ENCODE results near the gene PLEKHH2. TPM values are rescaled to one million over a fixed set of nuclear protein-coding genes. Genes with fewer than 3 reads are reported as not detected.

The PLEKHH2 gene
- total and polyA plus RNA-seq, 2 experiments from 2014 or later, result 5.4 to 6.7 TPM

DNA sequence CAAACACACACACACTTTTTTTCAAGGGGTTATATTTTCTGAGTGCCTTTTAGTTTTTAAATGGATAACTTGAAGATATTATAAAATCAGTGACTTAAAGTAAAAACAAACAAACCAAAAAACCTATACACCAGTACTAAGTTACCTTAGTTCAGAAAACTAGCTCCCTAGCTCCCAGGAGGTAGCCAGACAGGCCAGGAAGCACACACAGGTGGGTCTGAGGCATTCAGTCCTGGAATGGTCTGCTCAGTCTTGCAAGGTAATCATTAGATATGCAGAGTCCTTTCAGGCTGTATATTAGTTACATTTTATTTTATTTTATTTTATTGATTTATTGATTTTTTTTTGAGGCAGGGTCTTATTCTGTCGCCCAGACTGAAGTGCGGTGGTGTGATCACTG lies 126.0 kb downstream of the PLEKHH2 start:
- Histone ChIP-seq H3K79me2 (replicated peaks; ENCODE audit: insufficient read depth) (no peaks in the 10 kb centered on the region), H3K36me3 (ENCODE audit: insufficient read depth) (no peaks in the 10 kb centered on the region), H3K4me2 (no peak overlapping the region), H3F3A (replicated peaks; ENCODE audit: low read depth) (no peaks in the 10 kb centered on the region), H3K4me1 (ENCODE audit: insufficient read depth) (no peaks in the 10 kb centered on the region), H3K27me3 (ENCODE audit: insufficient read depth) (no peaks in the 10 kb centered on the region), H3K9me2 (ENCODE audit: insufficient read depth) (no peaks in the 10 kb centered on the region), H3K27ac (ENCODE audit: low read depth) (no peak overlapping the region), H2AFZ (no peak overlapping the region), H4K20me1 (replicated peaks; ENCODE audit: insufficient read depth) (no peaks in the 10 kb centered on the region), H3K4me3 (no peak overlapping the region)
- H3K27me3 Mint-ChIP-seq (ENCODE audit: insufficient read depth, low read depth, poor library complexity), result no peaks in the 10 kb centered on the region
- TF ChIP-seq CREB1 (CRISPR knock-in tag; IDR thresholded peaks at IDR 0.05; ENCODE audit: low read depth) (no peak), ZNF114 (CRISPR knock-in tag; IDR thresholded peaks at IDR 0.05) (no peak), STAT1 (IDR thresholded peaks at IDR 0.05; ENCODE audit: unreplicated experiment) (no peak), NANOG (IDR thresholded peaks at IDR 0.05; ENCODE audit: borderline replicate concordance) (no peak), EZH2 (IDR thresholded peaks at IDR 0.05; ENCODE audit: low read depth, unreplicated experiment) (no peak), EZH2phosphoT487 (IDR thresholded peaks at IDR 0.05; ENCODE audit: unreplicated experiment) (no peak), JUNB (IDR thresholded peaks at IDR 0.05; ENCODE audit: unreplicated experiment) (no peak), POLR2AphosphoS5 (IDR thresholded peaks at IDR 0.05; ENCODE audit: low read depth) (no peak), ZNF331 (CRISPR knock-in tag; IDR thresholded peaks at IDR 0.05; ENCODE audit: low read depth) (no peak)
- TF ChIP-seq, protein P1, sequence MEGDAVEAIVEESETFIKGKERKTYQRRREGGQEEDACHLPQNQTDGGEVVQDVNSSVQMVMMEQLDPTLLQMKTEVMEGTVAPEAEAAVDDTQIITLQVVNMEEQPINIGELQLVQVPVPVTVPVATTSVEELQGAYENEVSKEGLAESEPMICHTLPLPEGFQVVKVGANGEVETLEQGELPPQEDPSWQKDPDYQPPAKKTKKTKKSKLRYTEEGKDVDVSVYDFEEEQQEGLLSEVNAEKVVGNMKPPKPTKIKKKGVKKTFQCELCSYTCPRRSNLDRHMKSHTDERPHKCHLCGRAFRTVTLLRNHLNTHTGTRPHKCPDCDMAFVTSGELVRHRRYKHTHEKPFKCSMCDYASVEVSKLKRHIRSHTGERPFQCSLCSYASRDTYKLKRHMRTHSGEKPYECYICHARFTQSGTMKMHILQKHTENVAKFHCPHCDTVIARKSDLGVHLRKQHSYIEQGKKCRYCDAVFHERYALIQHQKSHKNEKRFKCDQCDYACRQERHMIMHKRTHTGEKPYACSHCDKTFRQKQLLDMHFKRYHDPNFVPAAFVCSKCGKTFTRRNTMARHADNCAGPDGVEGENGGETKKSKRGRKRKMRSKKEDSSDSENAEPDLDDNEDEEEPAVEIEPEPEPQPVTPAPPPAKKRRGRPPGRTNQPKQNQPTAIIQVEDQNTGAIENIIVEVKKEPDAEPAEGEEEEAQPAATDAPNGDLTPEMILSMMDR (conservative IDR thresholded peaks at IDR 0.05; ENCODE audit: low read depth in 2 of 2), result no peak
- TF ChIP-seq, protein P2, sequence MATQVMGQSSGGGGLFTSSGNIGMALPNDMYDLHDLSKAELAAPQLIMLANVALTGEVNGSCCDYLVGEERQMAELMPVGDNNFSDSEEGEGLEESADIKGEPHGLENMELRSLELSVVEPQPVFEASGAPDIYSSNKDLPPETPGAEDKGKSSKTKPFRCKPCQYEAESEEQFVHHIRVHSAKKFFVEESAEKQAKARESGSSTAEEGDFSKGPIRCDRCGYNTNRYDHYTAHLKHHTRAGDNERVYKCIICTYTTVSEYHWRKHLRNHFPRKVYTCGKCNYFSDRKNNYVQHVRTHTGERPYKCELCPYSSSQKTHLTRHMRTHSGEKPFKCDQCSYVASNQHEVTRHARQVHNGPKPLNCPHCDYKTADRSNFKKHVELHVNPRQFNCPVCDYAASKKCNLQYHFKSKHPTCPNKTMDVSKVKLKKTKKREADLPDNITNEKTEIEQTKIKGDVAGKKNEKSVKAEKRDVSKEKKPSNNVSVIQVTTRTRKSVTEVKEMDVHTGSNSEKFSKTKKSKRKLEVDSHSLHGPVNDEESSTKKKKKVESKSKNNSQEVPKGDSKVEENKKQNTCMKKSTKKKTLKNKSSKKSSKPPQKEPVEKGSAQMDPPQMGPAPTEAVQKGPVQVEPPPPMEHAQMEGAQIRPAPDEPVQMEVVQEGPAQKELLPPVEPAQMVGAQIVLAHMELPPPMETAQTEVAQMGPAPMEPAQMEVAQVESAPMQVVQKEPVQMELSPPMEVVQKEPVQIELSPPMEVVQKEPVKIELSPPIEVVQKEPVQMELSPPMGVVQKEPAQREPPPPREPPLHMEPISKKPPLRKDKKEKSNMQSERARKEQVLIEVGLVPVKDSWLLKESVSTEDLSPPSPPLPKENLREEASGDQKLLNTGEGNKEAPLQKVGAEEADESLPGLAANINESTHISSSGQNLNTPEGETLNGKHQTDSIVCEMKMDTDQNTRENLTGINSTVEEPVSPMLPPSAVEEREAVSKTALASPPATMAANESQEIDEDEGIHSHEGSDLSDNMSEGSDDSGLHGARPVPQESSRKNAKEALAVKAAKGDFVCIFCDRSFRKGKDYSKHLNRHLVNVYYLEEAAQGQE (IDR thresholded peaks at IDR 0.05; ENCODE audit: unreplicated experiment), result no peak
- TF ChIP-seq, protein P3, sequence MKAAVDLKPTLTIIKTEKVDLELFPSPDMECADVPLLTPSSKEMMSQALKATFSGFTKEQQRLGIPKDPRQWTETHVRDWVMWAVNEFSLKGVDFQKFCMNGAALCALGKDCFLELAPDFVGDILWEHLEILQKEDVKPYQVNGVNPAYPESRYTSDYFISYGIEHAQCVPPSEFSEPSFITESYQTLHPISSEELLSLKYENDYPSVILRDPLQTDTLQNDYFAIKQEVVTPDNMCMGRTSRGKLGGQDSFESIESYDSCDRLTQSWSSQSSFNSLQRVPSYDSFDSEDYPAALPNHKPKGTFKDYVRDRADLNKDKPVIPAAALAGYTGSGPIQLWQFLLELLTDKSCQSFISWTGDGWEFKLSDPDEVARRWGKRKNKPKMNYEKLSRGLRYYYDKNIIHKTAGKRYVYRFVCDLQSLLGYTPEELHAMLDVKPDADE (IDR thresholded peaks at IDR 0.05), result no peak
- TF ChIP-seq, protein P4, sequence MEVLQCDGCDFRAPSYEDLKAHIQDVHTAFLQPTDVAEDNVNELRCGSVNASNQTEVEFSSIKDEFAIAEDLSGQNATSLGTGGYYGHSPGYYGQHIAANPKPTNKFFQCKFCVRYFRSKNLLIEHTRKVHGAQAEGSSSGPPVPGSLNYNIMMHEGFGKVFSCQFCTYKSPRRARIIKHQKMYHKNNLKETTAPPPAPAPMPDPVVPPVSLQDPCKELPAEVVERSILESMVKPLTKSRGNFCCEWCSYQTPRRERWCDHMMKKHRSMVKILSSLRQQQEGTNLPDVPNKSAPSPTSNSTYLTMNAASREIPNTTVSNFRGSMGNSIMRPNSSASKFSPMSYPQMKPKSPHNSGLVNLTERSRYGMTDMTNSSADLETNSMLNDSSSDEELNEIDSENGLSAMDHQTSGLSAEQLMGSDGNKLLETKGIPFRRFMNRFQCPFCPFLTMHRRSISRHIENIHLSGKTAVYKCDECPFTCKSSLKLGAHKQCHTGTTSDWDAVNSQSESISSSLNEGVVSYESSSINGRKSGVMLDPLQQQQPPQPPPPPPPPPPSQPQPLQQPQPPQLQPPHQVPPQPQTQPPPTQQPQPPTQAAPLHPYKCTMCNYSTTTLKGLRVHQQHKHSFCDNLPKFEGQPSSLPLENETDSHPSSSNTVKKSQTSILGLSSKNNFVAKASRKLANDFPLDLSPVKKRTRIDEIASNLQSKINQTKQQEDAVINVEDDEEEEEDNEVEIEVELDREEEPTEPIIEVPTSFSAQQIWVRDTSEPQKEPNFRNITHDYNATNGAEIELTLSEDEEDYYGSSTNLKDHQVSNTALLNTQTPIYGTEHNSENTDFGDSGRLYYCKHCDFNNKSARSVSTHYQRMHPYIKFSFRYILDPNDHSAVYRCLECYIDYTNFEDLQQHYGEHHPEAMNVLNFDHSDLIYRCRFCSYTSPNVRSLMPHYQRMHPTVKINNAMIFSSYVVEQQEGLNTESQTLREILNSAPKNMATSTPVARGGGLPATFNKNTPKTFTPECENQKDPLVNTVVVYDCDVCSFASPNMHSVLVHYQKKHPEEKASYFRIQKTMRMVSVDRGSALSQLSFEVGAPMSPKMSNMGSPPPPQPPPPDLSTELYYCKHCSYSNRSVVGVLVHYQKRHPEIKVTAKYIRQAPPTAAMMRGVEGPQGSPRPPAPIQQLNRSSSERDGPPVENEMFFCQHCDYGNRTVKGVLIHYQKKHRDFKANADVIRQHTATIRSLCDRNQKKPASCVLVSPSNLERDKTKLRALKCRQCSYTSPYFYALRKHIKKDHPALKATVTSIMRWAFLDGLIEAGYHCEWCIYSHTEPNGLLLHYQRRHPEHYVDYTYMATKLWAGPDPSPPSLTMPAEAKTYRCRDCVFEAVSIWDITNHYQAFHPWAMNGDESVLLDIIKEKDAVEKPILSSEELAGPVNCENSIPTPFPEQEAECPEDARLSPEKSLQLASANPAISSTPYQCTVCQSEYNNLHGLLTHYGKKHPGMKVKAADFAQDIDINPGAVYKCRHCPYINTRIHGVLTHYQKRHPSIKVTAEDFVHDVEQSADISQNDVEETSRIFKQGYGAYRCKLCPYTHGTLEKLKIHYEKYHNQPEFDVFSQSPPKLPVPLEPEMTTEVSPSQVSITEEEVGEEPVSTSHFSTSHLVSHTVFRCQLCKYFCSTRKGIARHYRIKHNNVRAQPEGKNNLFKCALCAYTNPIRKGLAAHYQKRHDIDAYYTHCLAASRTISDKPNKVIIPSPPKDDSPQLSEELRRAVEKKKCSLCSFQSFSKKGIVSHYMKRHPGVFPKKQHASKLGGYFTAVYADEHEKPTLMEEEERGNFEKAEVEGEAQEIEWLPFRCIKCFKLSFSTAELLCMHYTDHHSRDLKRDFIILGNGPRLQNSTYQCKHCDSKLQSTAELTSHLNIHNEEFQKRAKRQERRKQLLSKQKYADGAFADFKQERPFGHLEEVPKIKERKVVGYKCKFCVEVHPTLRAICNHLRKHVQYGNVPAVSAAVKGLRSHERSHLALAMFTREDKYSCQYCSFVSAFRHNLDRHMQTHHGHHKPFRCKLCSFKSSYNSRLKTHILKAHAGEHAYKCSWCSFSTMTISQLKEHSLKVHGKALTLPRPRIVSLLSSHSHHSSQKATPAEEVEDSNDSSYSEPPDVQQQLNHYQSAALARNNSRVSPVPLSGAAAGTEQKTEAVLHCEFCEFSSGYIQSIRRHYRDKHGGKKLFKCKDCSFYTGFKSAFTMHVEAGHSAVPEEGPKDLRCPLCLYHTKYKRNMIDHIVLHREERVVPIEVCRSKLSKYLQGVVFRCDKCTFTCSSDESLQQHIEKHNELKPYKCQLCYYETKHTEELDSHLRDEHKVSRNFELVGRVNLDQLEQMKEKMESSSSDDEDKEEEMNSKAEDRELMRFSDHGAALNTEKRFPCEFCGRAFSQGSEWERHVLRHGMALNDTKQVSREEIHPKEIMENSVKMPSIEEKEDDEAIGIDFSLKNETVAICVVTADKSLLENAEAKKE (CRISPR knock-in tag; IDR thresholded peaks at IDR 0.05), result no peak
- no peak overlapping the region for H3K4me3 Mint-ChIP-seq
- no peak overlapping the region for H3K27ac Mint-ChIP-seq
- H3K36me3 Mint-ChIP-seq (ENCODE audit: low read depth), result no peaks in the 10 kb centered on the region
- H3K9me3 Mint-ChIP-seq, result no peaks in the 10 kb centered on the region
- H3K4me1 Mint-ChIP-seq, result peaks cover 10% of the 10 kb centered on the region
- DNase-seq (ENCODE audit: low spot score) (no peak), ATAC-seq (no peak)
